PC-9 (cell line): Measurements from ENCODE around the gene KRTAP10-10. TPM values are rescaled to one million over a fixed set of nuclear protein-coding genes. Genes with fewer than 3 reads are reported as not detected.
"Not testable (repeated sequence)": the region's sequence is repeated elsewhere in the genome, so short reads cannot be mapped to it uniquely, and the experiment has no call there.

Source experiments
- BruUV-seq: library from RNA; stranded (reverse); fragments of 400-500 nt; replicated peaks from 2 replicates; lab custom pipeline; 2021; lab: Mats Ljungman, UMichigan
- CTCF ChIA-PET: fragments of 300-600 bp; sonication (Branson Sonifier 250); formaldehyde crosslinking; loops from one replicate; lab custom pipeline; 2022; ENCODE audit warnings: antibody characterized with exemption; lab: Charles Lee
- POLR2A ChIA-PET: fragments of 300-600 bp; sonication (Branson Sonifier 250); formaldehyde crosslinking; loops from one replicate; lab custom pipeline; 2022; ENCODE audit warnings: antibody characterized with exemption; ENCODE audit not compliant: unreplicated experiment; lab: Charles Lee
- DNase-seq, 2 experiments: peaks; one replicate each; pipeline versions ENCODE4 v3.0.0 to v3.0.0-alpha.2; 2015 to 2022; ENCODE audit warnings: mixed read lengths in 1 of 2
- H2AFZ ChIP-seq: fragments of 200-600 bp; sonication (generic); 2 replicates; pipeline ENCODE4 v1.8.1; 2017; ENCODE audit warnings: antibody characterized with exemption
- H3F3A ChIP-seq: fragments of 200-600 bp; sonication (generic); 2 replicates; pipeline ENCODE4 v1.8.1; 2017; ENCODE audit warnings: antibody characterized with exemption, mild to moderate bottlenecking, low read depth; ENCODE audit not compliant: insufficient read depth
- H3K27ac ChIP-seq: fragments of 200-600 bp; sonication (generic); 2 replicates; pipeline ENCODE4 v1.6.1; 2016; ENCODE audit warnings: mixed run types
- H3K27me3 ChIP-seq: fragments of 200-600 bp; sonication (generic); 2 replicates; pipeline ENCODE4 v1.6.1; 2016; ENCODE audit warnings: low read depth, mixed run types; ENCODE audit not compliant: insufficient read depth
- H3K36me3 ChIP-seq: fragments of 200-600 bp; sonication (generic); 2 replicates; pipeline ENCODE4 v1.6.1; 2016; ENCODE audit warnings: low read depth, mixed run types
- H3K4me1 ChIP-seq: fragments of 200-600 bp; sonication (generic); replicated peaks from 2 replicates; pipeline ENCODE4 v1.6.1; 2016; ENCODE audit warnings: mixed run types; ENCODE audit not compliant: insufficient read depth
- H3K4me2 ChIP-seq: fragments of 200-600 bp; sonication (generic); 2 replicates; pipeline ENCODE4 v1.6.1; 2017; ENCODE audit warnings: mixed run types
- H3K4me3 ChIP-seq: fragments of 200-600 bp; sonication (generic); 2 replicates; pipeline ENCODE4 v1.6.1; 2016; ENCODE audit warnings: mixed run types
- H3K79me2 ChIP-seq: fragments of 200-600 bp; sonication (generic); 2 replicates; pipeline ENCODE4 v1.6.1; 2017; ENCODE audit warnings: low read depth, mixed run types
- H3K9me2 ChIP-seq: fragments of 200-600 bp; sonication (generic); 2 replicates; pipeline ENCODE4 v1.8.1; 2017; ENCODE audit warnings: mild to moderate bottlenecking; ENCODE audit not compliant: insufficient read depth
- H3K9me3 ChIP-seq: fragments of 200-600 bp; sonication (generic); 2 replicates; pipeline ENCODE4 v1.8.1; 2016; ENCODE audit warnings: low read depth; ENCODE audit not compliant: insufficient read depth
- H4K20me1 ChIP-seq: fragments of 200-600 bp; sonication (generic); 2 replicates; pipeline ENCODE4 v1.8.1; 2017; ENCODE audit not compliant: insufficient read depth
- EZH2 ChIP-seq: fragments of 200-600 bp; sonication (generic); IDR thresholded peaks from 2 replicates; pipeline ENCODE4 v1.8.0; 2017; ENCODE audit warnings: antibody characterized with exemption, low read depth
- intact Hi-C: fragments of 100-400 bp; cut with micrococcal nuclease; formaldehyde crosslinking; loops from one replicate; pipeline ENCODE4 v1.10.0; 2022; ENCODE audit not compliant: unreplicated experiment
- total RNA-seq: library from RNA; stranded (reverse); gene quantifications from 2 replicates; pipeline ENCODE4 v1.2.3, GENCODE V29; 2021
- TF ChIP-seq, protein P1 (sequence below): fragments of 200-600 bp; sonication (generic); conservative IDR thresholded peaks from 2 replicates; pipeline ENCODE4 v1.6.1; 2017; ENCODE audit warnings: mixed run types, antibody characterized with exemption, mild to moderate bottlenecking, moderate library complexity

The KRTAP10-10 gene
- total RNA-seq, 1 experiment from 2014 or later: not detected

GRCh38 chr21:44636209-44637017 lies 743 bp upstream of the KRTAP10-10 start:
- no peaks in the 10 kb centered on the region for H3K9me2 ChIP-seq
- H3F3A ChIP-seq: no peaks in the 10 kb centered on the region
- no peak overlapping the region for H3K4me2 ChIP-seq
- H4K20me1 ChIP-seq: no peaks in the 10 kb centered on the region
- intact Hi-C loops: no loop called here
- CTCF ChIA-PET: no interaction called here
- H3K4me1 ChIP-seq: no peaks in the 10 kb centered on the region
- no peak overlapping the region for H2AFZ ChIP-seq
- H3K27me3 ChIP-seq: peaks cover 39% of the 10 kb centered on the region
- DNase-seq: no peak
- POLR2A ChIA-PET: no interaction called here
- H3K4me3 ChIP-seq: no peak overlapping the region
- BruUV-seq: no TSS peak
- H3K9me3 ChIP-seq: no peaks in the 10 kb centered on the region
- H3K36me3 ChIP-seq: no peaks in the 10 kb centered on the region
- H3K27ac ChIP-seq: no peak overlapping the region
- no peaks in the 10 kb centered on the region for H3K79me2 ChIP-seq
- no peak for TF ChIP-seq EZH2
- TF ChIP-seq, protein P1, sequence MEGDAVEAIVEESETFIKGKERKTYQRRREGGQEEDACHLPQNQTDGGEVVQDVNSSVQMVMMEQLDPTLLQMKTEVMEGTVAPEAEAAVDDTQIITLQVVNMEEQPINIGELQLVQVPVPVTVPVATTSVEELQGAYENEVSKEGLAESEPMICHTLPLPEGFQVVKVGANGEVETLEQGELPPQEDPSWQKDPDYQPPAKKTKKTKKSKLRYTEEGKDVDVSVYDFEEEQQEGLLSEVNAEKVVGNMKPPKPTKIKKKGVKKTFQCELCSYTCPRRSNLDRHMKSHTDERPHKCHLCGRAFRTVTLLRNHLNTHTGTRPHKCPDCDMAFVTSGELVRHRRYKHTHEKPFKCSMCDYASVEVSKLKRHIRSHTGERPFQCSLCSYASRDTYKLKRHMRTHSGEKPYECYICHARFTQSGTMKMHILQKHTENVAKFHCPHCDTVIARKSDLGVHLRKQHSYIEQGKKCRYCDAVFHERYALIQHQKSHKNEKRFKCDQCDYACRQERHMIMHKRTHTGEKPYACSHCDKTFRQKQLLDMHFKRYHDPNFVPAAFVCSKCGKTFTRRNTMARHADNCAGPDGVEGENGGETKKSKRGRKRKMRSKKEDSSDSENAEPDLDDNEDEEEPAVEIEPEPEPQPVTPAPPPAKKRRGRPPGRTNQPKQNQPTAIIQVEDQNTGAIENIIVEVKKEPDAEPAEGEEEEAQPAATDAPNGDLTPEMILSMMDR: no peak

DNA sequence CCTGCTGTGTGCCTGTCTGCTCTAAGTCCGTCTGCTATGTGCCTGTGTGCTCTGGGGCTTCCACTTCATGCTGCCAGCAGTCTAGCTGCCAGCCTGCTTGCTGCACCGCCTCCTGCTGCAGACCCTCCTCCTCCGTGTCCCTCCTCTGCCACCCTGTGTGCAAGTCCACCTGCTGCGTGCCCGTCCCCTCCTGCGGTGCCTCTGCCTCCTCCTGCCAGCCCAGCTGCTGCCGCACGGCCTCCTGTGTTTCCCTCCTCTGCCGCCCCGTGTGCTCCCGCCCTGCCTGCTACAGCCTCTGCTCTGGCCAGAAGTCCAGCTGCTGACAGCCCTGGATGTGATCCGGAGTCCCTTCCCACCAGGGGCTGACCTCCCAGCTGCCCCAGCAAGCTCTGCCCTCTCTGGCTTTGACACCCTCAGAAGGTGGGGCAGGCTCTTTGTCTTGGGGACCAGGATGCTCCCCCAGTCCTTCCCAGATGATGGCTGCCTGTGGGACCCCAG lies 744 bp downstream of the KRTAP10-10 start:
- H2AFZ ChIP-seq, H3F3A ChIP-seq, H3K36me3 ChIP-seq, CTCF ChIA-PET, H3K9me3 ChIP-seq, H4K20me1 ChIP-seq, H3K27ac ChIP-seq, H3K4me2 ChIP-seq, H3K9me2 ChIP-seq, intact Hi-C loops, H3K4me3 ChIP-seq, H3K79me2 ChIP-seq, H3K4me1 ChIP-seq, DNase-seq, POLR2A ChIA-PET, BruUV-seq: not testable (repeated sequence)
- peaks cover 44% of the 10 kb centered on the region for H3K27me3 ChIP-seq

- peaks cover 44% of the 10 kb centered on the region for H3K27me3 ChIP-seq
- H3K9me3 ChIP-seq, H3K4me3 ChIP-seq, H4K20me1 ChIP-seq, DNase-seq, H3K4me2 ChIP-seq, intact Hi-C loops, H3F3A ChIP-seq, H3K79me2 ChIP-seq, H3K4me1 ChIP-seq, CTCF ChIA-PET, H2AFZ ChIP-seq, BruUV-seq, H3K27ac ChIP-seq, H3K36me3 ChIP-seq, H3K9me2 ChIP-seq, POLR2A ChIA-PET: not testable (repeated sequence)
Measured at GRCh38 chr21:44638506-44639330, 1.6 kb downstream of the KRTAP10-10 start.

DNA sequence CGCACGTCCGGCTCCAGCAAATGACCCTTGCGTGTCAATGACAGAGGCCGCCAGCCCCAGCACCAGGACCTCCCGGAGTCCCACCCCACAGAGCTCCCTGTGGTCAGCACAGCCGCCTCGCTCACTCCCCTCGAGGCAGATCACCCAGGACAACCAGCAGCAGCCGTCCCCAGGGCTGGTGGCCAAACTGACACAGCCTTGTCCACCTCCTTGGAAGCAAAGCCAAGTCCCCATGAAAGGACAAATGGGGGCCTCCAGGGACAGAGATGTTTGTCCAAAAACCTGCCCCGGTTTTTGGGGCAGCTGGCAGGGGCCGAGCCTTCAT lies 2.1 kb downstream of the KRTAP10-10 start:
- BruUV-seq: no TSS peak
- H3K36me3 ChIP-seq: no peaks in the 10 kb centered on the region
- TF ChIP-seq, protein P1: no peak
- no peak for TF ChIP-seq EZH2
- H3K79me2 ChIP-seq: no peaks in the 10 kb centered on the region
- CTCF ChIA-PET: no interaction called here
- intact Hi-C loops: no loop called here
- no peak overlapping the region for H3K4me3 ChIP-seq
- no peaks in the 10 kb centered on the region for H4K20me1 ChIP-seq
- POLR2A ChIA-PET: no interaction called here
- no peaks in the 10 kb centered on the region for H3K9me2 ChIP-seq
- H3K4me1 ChIP-seq: no peaks in the 10 kb centered on the region
- peaks cover 40% of the 10 kb centered on the region for H3K27me3 ChIP-seq
- no peak overlapping the region for H3K4me2 ChIP-seq
- H2AFZ ChIP-seq: no peak overlapping the region
- no peaks in the 10 kb centered on the region for H3F3A ChIP-seq
- DNase-seq: no peak
- H3K9me3 ChIP-seq: no peaks in the 10 kb centered on the region
- H3K27ac ChIP-seq: no peak overlapping the region
